ENCODE data around the gene GNA14. TPM values are rescaled to one million over a fixed set of nuclear protein-coding genes. Genes with fewer than 3 reads are reported as not detected.

Gene GNA14
- total RNA-seq, 2 experiments from 2014 or later: not detected

DNA sequence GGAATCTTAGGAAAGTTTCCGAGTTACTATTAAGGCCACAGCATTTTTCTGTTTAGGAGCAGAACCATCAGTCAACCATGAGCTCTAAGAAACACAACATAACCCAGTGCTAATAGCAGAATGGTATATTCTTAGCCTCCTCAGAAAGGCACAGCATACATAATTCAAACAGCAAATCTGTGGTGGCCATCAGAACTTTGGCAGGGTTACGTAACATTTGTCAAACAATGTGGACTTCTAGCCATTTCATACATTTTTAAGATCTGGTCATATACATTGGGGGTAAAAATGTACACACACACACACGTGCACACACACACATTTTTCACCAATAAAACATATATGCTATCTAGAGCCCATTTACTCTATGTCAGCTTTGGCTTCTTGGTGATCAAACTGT is 225.2 kb downstream of the GNA14 start:
- Histone ChIP-seq H3K36me3 (ENCODE audit: insufficient read depth, low read length) (no peaks in the 10 kb centered on the region), H3K27me3 (ENCODE audit: control insufficient read depth in 1 of 2, insufficient read depth in 2 of 2, low read length in 2 of 2) (no peaks in the 10 kb centered on the region), H3K27ac (ENCODE audit: low read depth in 1 of 2, low read length in 2 of 2) (no peak overlapping the region), H3K4me1 (ENCODE audit: insufficient read depth, low read length) (no peaks in the 10 kb centered on the region), H3K4me3 (ENCODE audit: low read length) (no peak overlapping the region), H3K9me3 (ENCODE audit: control insufficient read depth in 1 of 2, insufficient read depth in 1 of 2, low read length in 2 of 2) (peaks cover 0 to 5% of the 10 kb centered on the region in 2 experiments)
- TF ChIP-seq, protein P1, sequence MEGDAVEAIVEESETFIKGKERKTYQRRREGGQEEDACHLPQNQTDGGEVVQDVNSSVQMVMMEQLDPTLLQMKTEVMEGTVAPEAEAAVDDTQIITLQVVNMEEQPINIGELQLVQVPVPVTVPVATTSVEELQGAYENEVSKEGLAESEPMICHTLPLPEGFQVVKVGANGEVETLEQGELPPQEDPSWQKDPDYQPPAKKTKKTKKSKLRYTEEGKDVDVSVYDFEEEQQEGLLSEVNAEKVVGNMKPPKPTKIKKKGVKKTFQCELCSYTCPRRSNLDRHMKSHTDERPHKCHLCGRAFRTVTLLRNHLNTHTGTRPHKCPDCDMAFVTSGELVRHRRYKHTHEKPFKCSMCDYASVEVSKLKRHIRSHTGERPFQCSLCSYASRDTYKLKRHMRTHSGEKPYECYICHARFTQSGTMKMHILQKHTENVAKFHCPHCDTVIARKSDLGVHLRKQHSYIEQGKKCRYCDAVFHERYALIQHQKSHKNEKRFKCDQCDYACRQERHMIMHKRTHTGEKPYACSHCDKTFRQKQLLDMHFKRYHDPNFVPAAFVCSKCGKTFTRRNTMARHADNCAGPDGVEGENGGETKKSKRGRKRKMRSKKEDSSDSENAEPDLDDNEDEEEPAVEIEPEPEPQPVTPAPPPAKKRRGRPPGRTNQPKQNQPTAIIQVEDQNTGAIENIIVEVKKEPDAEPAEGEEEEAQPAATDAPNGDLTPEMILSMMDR (IDR thresholded peaks at IDR 0.05): no peak
- ATAC-seq (ENCODE audit: poor library complexity) (no peak), DNase-seq (no peak)
- no peaks in the 10 kb centered on the region for H3K27me3 Mint-ChIP-seq
- intact Hi-C loops (cut with DNase I, micrococcal nuclease): no loop called here
- no peaks in the 10 kb centered on the region for H3K4me1 Mint-ChIP-seq (ENCODE audit: low read depth)
- no peaks in the 10 kb centered on the region for H3K36me3 Mint-ChIP-seq (ENCODE audit: low read depth)
- no peak overlapping the region for H3K4me3 Mint-ChIP-seq
- CTCF ChIA-PET: no interaction called here
- POLR2A ChIA-PET: no interaction called here
- H3K27ac Mint-ChIP-seq: no peak overlapping the region
- H3K9me3 Mint-ChIP-seq: peaks cover 2% of the 10 kb centered on the region

DNA sequence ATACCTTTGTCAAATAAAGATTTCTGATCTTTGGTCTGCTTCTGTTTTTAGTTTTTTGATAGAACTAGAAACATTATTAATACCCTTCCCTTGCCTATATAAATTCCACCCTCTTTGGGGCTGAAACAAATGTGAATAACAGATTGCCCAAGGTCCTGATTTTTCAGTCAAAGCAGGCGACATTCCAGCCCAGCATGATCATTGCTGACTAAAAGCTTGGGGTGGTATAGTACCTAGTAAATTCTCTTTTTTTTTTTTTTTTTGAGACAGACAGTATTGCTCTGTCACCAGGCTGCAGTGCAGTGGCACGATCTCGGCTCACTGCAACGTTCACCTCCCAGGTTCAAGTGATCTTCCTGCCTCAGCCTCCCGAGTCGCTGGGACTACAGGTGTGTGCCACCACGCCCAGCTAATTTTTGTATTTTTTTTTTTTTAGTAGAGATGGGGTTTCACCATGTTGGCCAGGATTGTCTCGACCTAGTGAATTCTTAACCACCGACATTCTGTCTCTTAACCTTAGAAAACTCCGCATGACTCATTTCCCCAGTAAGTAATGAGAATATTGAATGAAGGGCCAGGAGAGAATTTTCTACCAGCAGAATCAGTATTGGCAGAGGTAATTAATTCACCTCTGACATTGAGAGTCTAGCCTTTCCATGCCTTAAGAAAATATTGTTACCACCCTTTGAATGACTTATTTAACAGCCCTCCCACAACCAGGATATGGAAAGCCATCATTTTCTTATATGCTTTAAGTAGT is 226.4 kb downstream of the GNA14 start:
- H3K27me3 Mint-ChIP-seq: no peaks in the 10 kb centered on the region
- CTCF ChIA-PET: no interaction called here
- no peak overlapping the region for H3K4me3 ChIP-seq (ENCODE audit: low read length)
- POLR2A ChIA-PET: no interaction called here
- H3K27ac ChIP-seq (ENCODE audit: low read depth in 1 of 2, low read length in 2 of 2): no peak overlapping the region
- H3K9me3 Mint-ChIP-seq: peaks cover 2% of the 10 kb centered on the region
- TF ChIP-seq, protein P1 (IDR thresholded peaks at IDR 0.05): no peak
- H3K36me3 Mint-ChIP-seq (ENCODE audit: low read depth): no peaks in the 10 kb centered on the region
- H3K4me1 Mint-ChIP-seq (ENCODE audit: low read depth): no peaks in the 10 kb centered on the region
- H3K4me3 Mint-ChIP-seq: no peak overlapping the region
- no peaks in the 10 kb centered on the region for H3K36me3 ChIP-seq (ENCODE audit: insufficient read depth, low read length)
- H3K27me3 ChIP-seq (ENCODE audit: control insufficient read depth in 1 of 2, insufficient read depth in 2 of 2, low read length in 2 of 2): no peaks in the 10 kb centered on the region
- ATAC-seq (ENCODE audit: poor library complexity) (no peak), DNase-seq (no peak)
- H3K4me1 ChIP-seq (ENCODE audit: insufficient read depth, low read length): no peaks in the 10 kb centered on the region
- peaks cover 0 to 5% of the 10 kb centered on the region in 2 experiments for H3K9me3 ChIP-seq (ENCODE audit: control insufficient read depth in 1 of 2, insufficient read depth in 1 of 2, low read length in 2 of 2)
- no peak overlapping the region for H3K27ac Mint-ChIP-seq
- intact Hi-C loops (cut with DNase I, micrococcal nuclease): no loop called here

DNA sequence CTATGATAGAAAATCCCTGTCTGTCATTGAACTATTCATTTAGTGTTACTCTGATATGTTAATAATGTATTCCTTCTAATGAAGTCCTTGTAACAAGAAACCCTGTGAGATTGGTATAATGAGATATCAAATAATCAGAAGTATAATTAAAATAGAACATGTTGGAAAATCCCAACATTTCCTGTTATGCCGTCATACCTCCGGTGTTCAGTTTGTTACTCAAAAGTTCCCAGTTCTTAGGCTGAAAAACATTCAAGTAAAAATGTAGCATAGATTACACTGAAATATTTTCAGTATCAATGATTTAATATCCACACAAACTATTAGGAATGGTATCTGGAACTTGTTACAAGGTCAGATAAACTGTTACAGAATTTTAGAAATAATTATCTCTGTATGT is 227.5 kb downstream of the GNA14 start:
- Mint-ChIP-seq H3K27ac (no peak overlapping the region), H3K9me3 (peaks cover 2% of the 10 kb centered on the region), H3K4me3 (no peak overlapping the region), H3K36me3 (ENCODE audit: low read depth) (no peaks in the 10 kb centered on the region), H3K4me1 (ENCODE audit: low read depth) (no peaks in the 10 kb centered on the region), H3K27me3 (no peaks in the 10 kb centered on the region)
- CTCF ChIA-PET: no interaction called here
- intact Hi-C loops (cut with DNase I, micrococcal nuclease): no loop called here
- H3K9me3 ChIP-seq (ENCODE audit: control insufficient read depth in 1 of 2, insufficient read depth in 1 of 2, low read length in 2 of 2): peaks cover 0 to 5% of the 10 kb centered on the region in 2 experiments
- DNase-seq: no peak
- TF ChIP-seq, protein P1 (IDR thresholded peaks at IDR 0.05): no peak
- no peaks in the 10 kb centered on the region for H3K36me3 ChIP-seq (ENCODE audit: insufficient read depth, low read length)
- POLR2A ChIA-PET: no interaction called here
- H3K27ac ChIP-seq (ENCODE audit: low read depth in 1 of 2, low read length in 2 of 2): no peak overlapping the region
- H3K4me1 ChIP-seq (ENCODE audit: insufficient read depth, low read length): no peaks in the 10 kb centered on the region
- H3K27me3 ChIP-seq (ENCODE audit: control insufficient read depth in 1 of 2, insufficient read depth in 2 of 2, low read length in 2 of 2): no peaks in the 10 kb centered on the region
- no peak overlapping the region for H3K4me3 ChIP-seq (ENCODE audit: low read length)
- ATAC-seq (ENCODE audit: poor library complexity): no peak

Measured in CD4-positive, alpha-beta T cell (primary cell).